A549 (cell line): Measurements from ENCODE around the gene CLIC5. TPM values are rescaled to one million over a fixed set of nuclear protein-coding genes. Genes with fewer than 3 reads are reported as not detected.

Experiments
- ATAC-seq, 2 experiments: fragments of 200-7000 bp in 1 of 2; fragments of >200 bp in 1 of 2; cut with Nextera tagmentation in 1 of 2; cut with Tn5 transposase in 1 of 2; 3 replicates each; pipeline versions ENCODE4 v1.8.0 to v1.9.1; 2018 to 2020; ENCODE audit warnings: mild to moderate bottlenecking in 1 of 2, moderate library complexity in 1 of 2
- CTCF ChIA-PET: fragments of 300-600 bp; sonication (Branson Sonifier 250); formaldehyde crosslinking; extraction: SDS; loops from one replicate; lab custom pipeline; 2021; ENCODE audit warnings: antibody characterized with exemption, inconsistent platforms; lab: Yijun Ruan, JAX
- POLR2A ChIA-PET: fragments of 350-600 bp; formaldehyde crosslinking; extraction: SDS; loops from one replicate; lab custom pipeline; 2021; ENCODE audit warnings: antibody characterized with exemption, inconsistent platforms; lab: Yijun Ruan, JAX
- DNase-seq, 2 experiments: peaks; one replicate each; pipeline versions ENCODE4 v3.0.0 to v3.0.0-alpha.2; 2011 to 2016; ENCODE audit warnings: low read depth in 1 of 2, low spot score in 1 of 2
- FAIRE-seq: peaks from 2 replicates; lab custom pipeline; 2011; peaks lifted over from hg19 to GRCh38; lab: Jason Lieb, UNC
- H3K27ac ChIP-seq, 2 experiments: fragments of >200 bp; sonication (Bioruptor Twin); formaldehyde crosslinking; 3 replicates each; pipeline ENCODE4 v1.5.1; 2016 to 2017
- H3K4me1 ChIP-seq: fragments of >200 bp; sonication (Bioruptor Twin); formaldehyde crosslinking; 3 replicates; pipeline ENCODE4 v1.6.1; 2016
- H3K4me2 ChIP-seq: fragments of >200 bp; sonication (Bioruptor Twin); formaldehyde crosslinking; 3 replicates; pipeline ENCODE4 v1.6.1; 2016
- H3K4me3 ChIP-seq: fragments of >200 bp; sonication (Bioruptor Twin); formaldehyde crosslinking; 3 replicates; pipeline ENCODE4 v1.5.1; 2016
- H3K9me3 ChIP-seq: fragments of >200 bp; sonication (Bioruptor Twin); formaldehyde crosslinking; 3 replicates; pipeline ENCODE4 v1.6.1; 2016
- BHLHE40 ChIP-seq: IDR thresholded peaks from 2 replicates; pipeline ENCODE4 v1.6.1; 2012; ENCODE audit warnings: low read depth, low read length, inconsistent platforms
- CBX2 ChIP-seq: fragments of 200-600 bp; sonication (generic); IDR thresholded peaks from 2 replicates; pipeline ENCODE4 v1.6.1; 2016; ENCODE audit warnings: low read depth, mild to moderate bottlenecking, borderline replicate concordance
- CBX8 ChIP-seq: fragments of 200-600 bp; sonication (generic); IDR thresholded peaks from 2 replicates; pipeline ENCODE4 v1.6.1; 2016
- CHD4 ChIP-seq: fragments of 200-600 bp; sonication (generic); IDR thresholded peaks from 2 replicates; pipeline ENCODE4 v1.6.1; 2016; ENCODE audit warnings: antibody characterized with exemption, mild to moderate bottlenecking, borderline replicate concordance
- FOSL2 ChIP-seq, 2 experiments: fragments of 450-650 bp in 1 of 2; fragments of >200 bp in 1 of 2; sonication (Bioruptor Twin) in 1 of 2; formaldehyde crosslinking; IDR thresholded peaks; 2 replicates each; pipeline versions ENCODE4 v1.5.0 to v1.6.1; 2016 to 2020; ENCODE audit warnings: mild to moderate bottlenecking in 1 of 2, moderate library complexity in 1 of 2
- GATA3 ChIP-seq: IDR thresholded peaks from 2 replicates; pipeline ENCODE4 v1.6.1; 2012; ENCODE audit warnings: borderline replicate concordance
- HDAC2 ChIP-seq: fragments of 200-600 bp; sonication (generic); IDR thresholded peaks from 2 replicates; pipeline ENCODE4 v1.6.1; 2016
- HOXB13 ChIP-seq: fragments of 250-450 bp; sonication (Bioruptor Pico); IDR thresholded peaks from 2 replicates; pipeline ENCODE4 v1.5.0; 2020; ENCODE audit warnings: low read depth, mild to moderate bottlenecking, moderate library complexity
- HOXB5 ChIP-seq: fragments of 250-450 bp; sonication (Bioruptor Pico); IDR thresholded peaks from 2 replicates; pipeline ENCODE4 v1.5.0; 2020; ENCODE audit warnings: mild to moderate bottlenecking, moderate library complexity
- KDM5A ChIP-seq: fragments of 200-600 bp; sonication (generic); IDR thresholded peaks from 2 replicates; pipeline ENCODE4 v1.6.1; 2016; ENCODE audit warnings: antibody characterized with exemption, mild to moderate bottlenecking
- PHF8 ChIP-seq: fragments of 200-600 bp; sonication (generic); IDR thresholded peaks from 2 replicates; pipeline ENCODE4 v1.6.1; 2016; ENCODE audit warnings: low read depth, mild to moderate bottlenecking, antibody characterized with exemption, moderate library complexity, borderline replicate concordance
- POLR2AphosphoS2 ChIP-seq: conservative IDR thresholded peaks from 2 replicates; pipeline ENCODE4 v1.6.1; 2012; ENCODE audit warnings: low read length, improper control_type of control experiment, inconsistent platforms
- ZSCAN20 ChIP-seq: fragments of 250-450 bp; sonication (Bioruptor Pico); IDR thresholded peaks from 2 replicates; pipeline ENCODE4 v1.8.0; 2022; ENCODE audit warnings: mild to moderate bottlenecking, moderate library complexity
- WGBS: methylation state at CpG from one replicate; pipeline ENCODE4 v1.1.6; 2017; ENCODE audit errors: missing lambda C conversion rate; 5-methylcytosine and 5-hydroxymethylcytosine counted together
- polyA plus RNA-seq, 4 experiments: library from polyadenylated mRNA; depleted of rRNA in 3 of 4; stranded (reverse); fragments of >200 nt; fragmentation: RNase III in 1 of 4; extraction: RNeasy Plus Mini Kit Qiagen cat#74134 plus additional on column Dnase treatment in 1 of 4; gene quantifications; 2 replicates in 3 of 4; 3 replicates in 1 of 4; pipeline ENCODE4 v1.2.3, GENCODE V29; 2011 to 2017
- TF ChIP-seq, protein P1 (sequence below): fragments of 250-450 bp; sonication (Bioruptor Pico); IDR thresholded peaks from 2 replicates; pipeline ENCODE4 v1.5.0; 2020; ENCODE audit warnings: low read depth, mild to moderate bottlenecking, moderate library complexity
- TF ChIP-seq, protein P2 (sequence below): IDR thresholded peaks from 2 replicates; pipeline ENCODE4 v1.6.1; 2012
- TF ChIP-seq, protein P3 (sequence below): fragments of 200-600 bp; sonication (generic); IDR thresholded peaks from 2 replicates; pipeline ENCODE4 v1.6.1; 2016; ENCODE audit warnings: antibody characterized with exemption, mild to moderate bottlenecking, moderate library complexity
- TF ChIP-seq, protein P4 (sequence below): fragments of >200 bp; sonication (Bioruptor Twin); formaldehyde crosslinking; IDR thresholded peaks from 2 replicates; pipeline ENCODE4 v1.6.1; 2016
- TF ChIP-seq, protein P5 (sequence below): IDR thresholded peaks from 2 replicates; pipeline ENCODE4 v1.6.1; 2012

Gene CLIC5
- polyA plus RNA-seq, 2 of the 4 experiments (the other 2 are of a cell fraction), result not detected

DNA sequence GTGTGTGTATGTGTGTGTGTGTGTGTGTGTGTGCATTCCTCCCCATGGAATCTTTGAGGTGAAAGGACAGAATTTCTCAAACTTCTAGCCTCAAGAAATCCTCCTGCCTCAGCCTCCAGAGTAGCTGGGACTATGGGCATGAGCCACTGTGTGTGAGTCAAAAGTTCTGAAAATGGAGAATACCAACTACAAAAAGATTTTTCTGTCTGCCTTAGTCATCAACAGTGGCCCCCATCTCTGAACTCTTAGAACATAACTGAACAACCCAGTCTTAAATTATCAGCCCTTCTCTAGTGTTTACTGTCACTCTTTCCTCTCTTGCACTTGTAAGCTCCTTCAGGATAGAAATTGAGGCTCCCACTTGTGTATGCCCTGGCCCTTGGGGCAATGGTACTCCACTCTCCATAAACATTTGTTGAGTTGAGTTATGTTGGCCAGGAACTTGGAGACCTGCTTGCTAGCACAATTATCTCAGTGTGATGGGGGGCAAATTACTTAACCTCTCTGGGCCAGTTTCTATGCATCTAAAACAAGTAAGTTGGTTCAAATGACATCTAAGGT lies 35.3 kb upstream of the CLIC5 start:
- FAIRE-seq (no peak), DNase-seq (no peak), ATAC-seq (no peak)
- no peak overlapping the region for H3K4me2 ChIP-seq
- TF ChIP-seq GATA3 (no peak), HDAC2 (no peak), BHLHE40 (no peak), CHD4 (no peak), PHF8 (no peak), POLR2AphosphoS2 (no peak), CBX2 (no peak), FOSL2 (IDR thresholded peaks at IDR 0.05) (no peak), FOSL2 (CRISPR knock-in tag; IDR thresholded peaks at IDR 0.05) (no peak), CBX8 (no peak), HOXB5 (no peak), KDM5A (no peak)
- TF ChIP-seq, protein P1, sequence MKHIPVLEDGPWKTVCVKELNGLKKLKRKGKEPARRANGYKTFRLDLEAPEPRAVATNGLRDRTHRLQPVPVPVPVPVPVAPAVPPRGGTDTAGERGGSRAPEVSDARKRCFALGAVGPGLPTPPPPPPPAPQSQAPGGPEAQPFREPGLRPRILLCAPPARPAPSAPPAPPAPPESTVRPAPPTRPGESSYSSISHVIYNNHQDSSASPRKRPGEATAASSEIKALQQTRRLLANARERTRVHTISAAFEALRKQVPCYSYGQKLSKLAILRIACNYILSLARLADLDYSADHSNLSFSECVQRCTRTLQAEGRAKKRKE (CRISPR knock-in tag), result no peak
- TF ChIP-seq, protein P2, sequence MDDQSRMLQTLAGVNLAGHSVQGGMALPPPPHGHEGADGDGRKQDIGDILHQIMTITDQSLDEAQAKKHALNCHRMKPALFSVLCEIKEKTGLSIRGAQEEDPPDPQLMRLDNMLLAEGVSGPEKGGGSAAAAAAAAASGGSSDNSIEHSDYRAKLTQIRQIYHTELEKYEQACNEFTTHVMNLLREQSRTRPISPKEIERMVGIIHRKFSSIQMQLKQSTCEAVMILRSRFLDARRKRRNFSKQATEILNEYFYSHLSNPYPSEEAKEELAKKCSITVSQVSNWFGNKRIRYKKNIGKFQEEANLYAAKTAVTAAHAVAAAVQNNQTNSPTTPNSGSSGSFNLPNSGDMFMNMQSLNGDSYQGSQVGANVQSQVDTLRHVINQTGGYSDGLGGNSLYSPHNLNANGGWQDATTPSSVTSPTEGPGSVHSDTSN, result no peak
- TF ChIP-seq, protein P3, sequence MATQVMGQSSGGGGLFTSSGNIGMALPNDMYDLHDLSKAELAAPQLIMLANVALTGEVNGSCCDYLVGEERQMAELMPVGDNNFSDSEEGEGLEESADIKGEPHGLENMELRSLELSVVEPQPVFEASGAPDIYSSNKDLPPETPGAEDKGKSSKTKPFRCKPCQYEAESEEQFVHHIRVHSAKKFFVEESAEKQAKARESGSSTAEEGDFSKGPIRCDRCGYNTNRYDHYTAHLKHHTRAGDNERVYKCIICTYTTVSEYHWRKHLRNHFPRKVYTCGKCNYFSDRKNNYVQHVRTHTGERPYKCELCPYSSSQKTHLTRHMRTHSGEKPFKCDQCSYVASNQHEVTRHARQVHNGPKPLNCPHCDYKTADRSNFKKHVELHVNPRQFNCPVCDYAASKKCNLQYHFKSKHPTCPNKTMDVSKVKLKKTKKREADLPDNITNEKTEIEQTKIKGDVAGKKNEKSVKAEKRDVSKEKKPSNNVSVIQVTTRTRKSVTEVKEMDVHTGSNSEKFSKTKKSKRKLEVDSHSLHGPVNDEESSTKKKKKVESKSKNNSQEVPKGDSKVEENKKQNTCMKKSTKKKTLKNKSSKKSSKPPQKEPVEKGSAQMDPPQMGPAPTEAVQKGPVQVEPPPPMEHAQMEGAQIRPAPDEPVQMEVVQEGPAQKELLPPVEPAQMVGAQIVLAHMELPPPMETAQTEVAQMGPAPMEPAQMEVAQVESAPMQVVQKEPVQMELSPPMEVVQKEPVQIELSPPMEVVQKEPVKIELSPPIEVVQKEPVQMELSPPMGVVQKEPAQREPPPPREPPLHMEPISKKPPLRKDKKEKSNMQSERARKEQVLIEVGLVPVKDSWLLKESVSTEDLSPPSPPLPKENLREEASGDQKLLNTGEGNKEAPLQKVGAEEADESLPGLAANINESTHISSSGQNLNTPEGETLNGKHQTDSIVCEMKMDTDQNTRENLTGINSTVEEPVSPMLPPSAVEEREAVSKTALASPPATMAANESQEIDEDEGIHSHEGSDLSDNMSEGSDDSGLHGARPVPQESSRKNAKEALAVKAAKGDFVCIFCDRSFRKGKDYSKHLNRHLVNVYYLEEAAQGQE, result no peak
- H3K9me3 ChIP-seq, result no peaks in the 10 kb centered on the region
- no peak overlapping the region for H3K4me3 ChIP-seq
- POLR2A ChIA-PET, result no interaction called here
- no peak overlapping the region for H3K27ac ChIP-seq
- H3K4me1 ChIP-seq, result no peaks in the 10 kb centered on the region
- CTCF ChIA-PET, result no interaction called here

DNA sequence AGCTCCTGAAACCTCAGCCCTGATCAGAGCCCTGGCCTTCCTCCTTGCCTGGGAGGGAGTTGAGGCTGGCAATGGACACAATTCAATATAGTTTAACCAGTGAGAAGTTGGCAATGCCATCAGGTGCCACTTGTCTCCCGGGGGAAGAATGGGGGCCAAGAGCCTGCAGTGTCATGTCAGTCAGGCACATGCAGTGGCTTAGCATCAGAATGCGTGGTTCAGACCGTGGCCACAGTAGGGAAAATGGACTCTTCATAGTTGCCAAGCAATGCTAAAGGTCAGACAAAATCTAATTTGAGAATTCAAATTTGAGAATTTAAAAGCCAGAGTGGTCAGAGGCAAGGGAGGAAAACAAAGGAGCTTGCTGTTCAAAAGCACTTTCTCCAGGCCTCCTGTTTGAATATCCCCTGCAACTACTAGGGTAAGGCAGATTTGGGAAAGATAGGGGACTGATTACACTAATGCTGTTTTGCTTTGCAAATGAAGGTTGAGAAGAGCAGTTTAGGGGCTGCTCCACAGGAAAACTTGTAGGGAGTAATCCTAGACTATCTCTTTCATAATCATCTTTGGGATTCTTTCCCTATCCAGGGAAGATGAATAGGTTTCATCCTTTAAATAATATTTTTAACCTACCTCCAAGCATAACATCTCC lies 33.1 kb upstream of the CLIC5 start:
- TF ChIP-seq ZSCAN20 (no peak), HOXB13 (no peak)
- TF ChIP-seq, protein P4, sequence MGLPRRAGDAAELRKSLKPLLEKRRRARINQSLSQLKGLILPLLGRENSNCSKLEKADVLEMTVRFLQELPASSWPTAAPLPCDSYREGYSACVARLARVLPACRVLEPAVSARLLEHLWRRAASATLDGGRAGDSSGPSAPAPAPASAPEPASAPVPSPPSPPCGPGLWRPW, result no peak
- TF ChIP-seq, all 56 proteins: peak for 0
- FAIRE-seq, result no peak
- H3K4me3 ChIP-seq, result no peak overlapping the region
- no peak for ATAC-seq
- ChIA-PET CTCF (no interaction called here), POLR2A (no interaction called here)
- H3K4me2 ChIP-seq, result no peak overlapping the region
- no peaks in the 10 kb centered on the region for H3K4me1 ChIP-seq
- WGBS, result 49% methylated on average over 2 of the region's 3 CpGs
- H3K9me3 ChIP-seq, result no peaks in the 10 kb centered on the region
- DNase-seq, result no peak
- no peak overlapping the region for H3K27ac ChIP-seq

DNA sequence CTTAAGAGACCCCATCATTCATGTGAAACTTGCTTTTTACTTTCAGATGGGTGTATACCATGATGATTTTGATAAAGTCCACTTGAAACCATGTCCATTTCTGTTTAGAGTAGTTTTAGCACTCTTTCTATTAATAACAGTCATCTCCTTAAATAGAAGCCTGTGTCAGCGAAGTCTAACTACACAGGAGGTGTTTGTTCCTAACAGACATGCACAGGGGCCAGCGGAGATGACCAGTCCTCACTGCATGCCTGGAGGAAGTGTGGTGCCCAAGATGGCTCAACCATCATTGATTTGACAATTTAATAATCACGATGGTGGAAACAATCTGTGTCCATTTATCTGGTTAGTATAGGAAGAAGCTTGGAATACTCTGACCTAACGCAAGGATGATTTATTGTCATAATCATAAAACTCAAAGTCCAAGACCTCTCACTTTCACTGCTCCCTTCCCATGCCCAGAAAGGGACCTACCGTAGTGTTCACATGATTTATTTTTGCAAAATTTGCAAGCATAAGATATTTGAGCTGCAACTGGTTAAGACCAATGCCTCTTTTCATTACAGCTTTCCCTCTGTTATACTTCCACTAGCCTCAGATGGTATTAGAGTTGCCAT lies 31.0 kb upstream of the CLIC5 start:
- WGBS, result 35% methylated on average over 4 of the region's 5 CpGs
- FAIRE-seq, result no peak
- CTCF ChIA-PET, result no interaction called here

More for the DNA sequence above, 31.0 kb upstream of the CLIC5 start:
- H3K4me3 ChIP-seq, result no peak overlapping the region
- ATAC-seq (no peak), DNase-seq (no peak)
- H3K4me2 ChIP-seq, result no peak overlapping the region
- H3K9me3 ChIP-seq, result no peaks in the 10 kb centered on the region
- H3K4me1 ChIP-seq, result no peaks in the 10 kb centered on the region
- no peak overlapping the region for H3K27ac ChIP-seq
- TF ChIP-seq, protein P5, sequence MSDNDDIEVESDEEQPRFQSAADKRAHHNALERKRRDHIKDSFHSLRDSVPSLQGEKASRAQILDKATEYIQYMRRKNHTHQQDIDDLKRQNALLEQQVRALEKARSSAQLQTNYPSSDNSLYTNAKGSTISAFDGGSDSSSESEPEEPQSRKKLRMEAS, result no peak
- POLR2A ChIA-PET, result no interaction called here
